Esophagus (tissue), 2 donors: Measurements from ENCODE around the gene FHIT. TPM values are rescaled to one million over a fixed set of nuclear protein-coding genes. Genes with fewer than 3 reads are reported as not detected.

Source experiments
- H3K27ac ChIP-seq, 2 donors: one replicate each; pipeline ENCODE4 v1.5.1; 2013; ENCODE audit warnings: low read depth in 2 of 2, mild to moderate bottlenecking in 2 of 2, inconsistent platforms in 1 of 2, low read length in 1 of 2, moderate library complexity in 1 of 2
- H3K27me3 ChIP-seq, 2 donors: one replicate each; pipeline ENCODE4 v1.6.1; 2013; ENCODE audit warnings: low read length in 2 of 2, control low read depth in 1 of 2, mild to moderate bottlenecking in 1 of 2; ENCODE audit not compliant: insufficient read depth in 2 of 2, control insufficient read depth in 1 of 2
- H3K36me3 ChIP-seq, 2 donors: one replicate each; pipeline ENCODE4 v1.6.1; 2013; ENCODE audit warnings: low read length in 1 of 2; ENCODE audit not compliant: control insufficient read depth in 2 of 2, insufficient read depth in 2 of 2
- H3K4me1 ChIP-seq, 2 donors: one replicate each; pipeline ENCODE4 v1.6.1; 2013; ENCODE audit warnings: low read length in 1 of 2; ENCODE audit not compliant: control insufficient read depth in 2 of 2, insufficient read depth in 2 of 2
- H3K4me3 ChIP-seq, 2 donors: one replicate each; pipeline ENCODE4 v1.5.1; 2013; ENCODE audit warnings: low read length in 2 of 2, mild to moderate bottlenecking in 2 of 2, low read depth in 1 of 2, moderate library complexity in 1 of 2
- H3K9me3 ChIP-seq, 2 donors: one replicate each; pipeline ENCODE4 v1.6.1; 2013; ENCODE audit warnings: mild to moderate bottlenecking in 2 of 2, low read depth in 1 of 2, low read length in 1 of 2, moderate library complexity in 1 of 2; ENCODE audit not compliant: control insufficient read depth in 2 of 2, insufficient read depth in 1 of 2
- WGBS, 2 donors: extraction: QIAGEN DNeasy Blood & Tissue Kit; methylation state at CpG; one replicate each; pipeline ENCODE4 v1.1.7; 2013; 5-methylcytosine and 5-hydroxymethylcytosine counted together
- polyA plus RNA-seq, 2 donors: library from polyadenylated mRNA; stranded (reverse); fragments of 200-250 nt; gene quantifications; one replicate each; pipeline ENCODE4 v1.2.3, GENCODE V29; 2013
- donor health status: healthy with polysubstance abuse.
- donor health status: Bipolar disorder and iron deficiency.

Gene FHIT
- polyA plus RNA-seq, 2 donors = 3.4 to 5.0 TPM

GRCh38 chr3:60085649-60086048, 1165.6 kb downstream of the FHIT start:
- no peaks in the 10 kb centered on the region for H3K36me3 ChIP-seq
- no peaks in the 10 kb centered on the region for H3K27me3 ChIP-seq
- H3K9me3 ChIP-seq = no peaks in the 10 kb centered on the region
- no peak overlapping the region for H3K4me3 ChIP-seq
- no peak overlapping the region for H3K27ac ChIP-seq
- no peaks in the 10 kb centered on the region for H3K4me1 ChIP-seq

- H3K9me3 ChIP-seq = no peaks in the 10 kb centered on the region
These were observed 1169.7 kb downstream of the FHIT start for GRCh38 chr3:60081381-60082095.

GRCh38 chr3:60080648-60081047, 1170.6 kb downstream of the FHIT start:
- WGBS, 2 donors = 45 to 53% methylated on average over 1 of the region's 1 CpG
- H3K27me3 ChIP-seq = no peaks in the 10 kb centered on the region
- H3K4me1 ChIP-seq = no peaks in the 10 kb centered on the region
- H3K27ac ChIP-seq = no peak overlapping the region
- H3K36me3 ChIP-seq = no peaks in the 10 kb centered on the region
- no peaks in the 10 kb centered on the region for H3K9me3 ChIP-seq
- no peak overlapping the region for H3K4me3 ChIP-seq

More at GRCh38 chr3:60081381-60082095, 1169.7 kb downstream of the FHIT start:
- Histone ChIP-seq H3K27ac (no peak overlapping the region), H3K27me3 (no peaks in the 10 kb centered on the region), H3K4me1 (no peaks in the 10 kb centered on the region), H3K4me3 (no peak overlapping the region), H3K36me3 (no peaks in the 10 kb centered on the region)
- 43 to 70% methylated on average over 5 of the region's 5 CpGs for WGBS, 2 donors

GRCh38 chr3:60079076-60079475, 1172.2 kb downstream of the FHIT start:
- Histone ChIP-seq H3K4me1 (no peaks in the 10 kb centered on the region), H3K36me3 (no peaks in the 10 kb centered on the region), H3K27ac (no peak overlapping the region), H3K9me3 (no peaks in the 10 kb centered on the region), H3K4me3 (no peak overlapping the region), H3K27me3 (no peaks in the 10 kb centered on the region)
- WGBS, 2 donors = 56 to 72% methylated on average over 5 of the region's 5 CpGs

- no peaks in the 10 kb centered on the region for H3K9me3 ChIP-seq
- WGBS, 2 donors = 9 to 14% methylated on average over 1 of the region's 1 CpG
- no peaks in the 10 kb centered on the region for H3K4me1 ChIP-seq
- no peak overlapping the region for H3K4me3 ChIP-seq
- no peak overlapping the region for H3K27ac ChIP-seq
- no peaks in the 10 kb centered on the region for H3K27me3 ChIP-seq
- no peaks in the 10 kb centered on the region for H3K36me3 ChIP-seq
These were observed 1174.9 kb downstream of the FHIT start for GRCh38 chr3:60076331-60076730.

- Histone ChIP-seq H3K9me3 (no peaks in the 10 kb centered on the region), H3K4me3 (no peak overlapping the region), H3K27ac (no peak overlapping the region), H3K36me3 (no peaks in the 10 kb centered on the region), H3K4me1 (no peaks in the 10 kb centered on the region), H3K27me3 (no peaks in the 10 kb centered on the region)
These were observed 1177.3 kb downstream of the FHIT start for GRCh38 chr3:60073942-60074341.

- H3K27ac ChIP-seq = no peak overlapping the region
- no peaks in the 10 kb centered on the region for H3K27me3 ChIP-seq
- no peak overlapping the region for H3K4me3 ChIP-seq
- WGBS, 2 donors = 75 to 79% methylated on average over 4 of the region's 4 CpGs
- H3K9me3 ChIP-seq = no peaks in the 10 kb centered on the region
- H3K4me1 ChIP-seq = no peaks in the 10 kb centered on the region
- no peaks in the 10 kb centered on the region for H3K36me3 ChIP-seq
These were observed 1178.0 kb downstream of the FHIT start for GRCh38 chr3:60073228-60073627.

GRCh38 chr3:60070366-60070765, 1180.9 kb downstream of the FHIT start:
- Histone ChIP-seq H3K27ac (no peak overlapping the region), H3K4me1 (no peaks in the 10 kb centered on the region), H3K27me3 (no peaks in the 10 kb centered on the region), H3K9me3 (no peaks in the 10 kb centered on the region), H3K36me3 (no peaks in the 10 kb centered on the region), H3K4me3 (no peak overlapping the region)
- 81 to 84% methylated on average over 3 of the region's 3 CpGs for WGBS, 2 donors

- H3K27me3 ChIP-seq = no peaks in the 10 kb centered on the region
- WGBS, 2 donors = 54 to 73% methylated on average over 2 of the region's 2 CpGs
- H3K27ac ChIP-seq = no peak overlapping the region
- no peaks in the 10 kb centered on the region for H3K36me3 ChIP-seq
- no peaks in the 10 kb centered on the region for H3K9me3 ChIP-seq
- no peak overlapping the region for H3K4me3 ChIP-seq
- no peaks in the 10 kb centered on the region for H3K4me1 ChIP-seq
These were observed 1185.9 kb downstream of the FHIT start for GRCh38 chr3:60065227-60065868.
